GM23338 (cell line): ENCODE results near the gene ACD.
A peak's percentile ranks its signal among the peaks of the same experiment; 100 is the strongest.

Experiments used
- CTCF ChIP-seq, 2 experiments: fragments of 200-600 bp in 1 of 2; sonication (generic) in 1 of 2; conservative IDR thresholded peaks; 2 replicates each; pipeline versions ENCODE4 v1.5.1 to v1.6.1; 2016 to 2017; ENCODE audit warnings: antibody characterized with exemption in 2 of 2, low read depth in 2 of 2, mild to moderate bottlenecking in 2 of 2, moderate library complexity in 1 of 2
- EZH2 ChIP-seq: fragments of 200-600 bp; sonication (generic); IDR thresholded peaks from one replicate; pipeline ENCODE4 v1.8.0; 2017; ENCODE audit warnings: antibody characterized with exemption, mild to moderate bottlenecking, low read depth; ENCODE audit not compliant: unreplicated experiment
- EZH2phosphoT487 ChIP-seq: fragments of 200-600 bp; sonication (generic); IDR thresholded peaks from one replicate; pipeline ENCODE4 v1.8.1; 2018; ENCODE audit warnings: antibody characterized with exemption; ENCODE audit not compliant: unreplicated experiment
- JUNB ChIP-seq: IDR thresholded peaks from one replicate; pipeline ENCODE4 v1.6.1; 2016; ENCODE audit warnings: antibody characterized with exemption; ENCODE audit not compliant: unreplicated experiment

GRCh38 chr16:67672739-67673662 is 12.9 kb upstream of the ACD start:
- TF ChIP-seq EZH2phosphoT487 (no peak), CTCF (conservative IDR thresholded peaks at IDR 0.05; ENCODE audit: low read depth in 2 of 2) (peak; percentile 84 to 94), EZH2 (no peak), JUNB (no peak)
